ENCODE results near the gene RAB31. TPM values are rescaled to one million over a fixed set of nuclear protein-coding genes. Genes with fewer than 3 reads are reported as not detected.
"Not testable (repeated sequence)": the region's sequence is repeated elsewhere in the genome, so short reads cannot be mapped to it uniquely, and the experiment has no call there.

Gene RAB31
- total RNA-seq, 4 donors from 2014 or later, result 13.1 to 18.4 (median 16.9) TPM

- TF ChIP-seq POLR2AphosphoS5 (IDR thresholded peaks at IDR 0.05), result no peak
- no peak for TF ChIP-seq POLR2A (IDR thresholded peaks at IDR 0.05)
- no peak for TF ChIP-seq EP300 (IDR thresholded peaks at IDR 0.05; ENCODE audit: low read depth)
- TF ChIP-seq, protein P1, sequence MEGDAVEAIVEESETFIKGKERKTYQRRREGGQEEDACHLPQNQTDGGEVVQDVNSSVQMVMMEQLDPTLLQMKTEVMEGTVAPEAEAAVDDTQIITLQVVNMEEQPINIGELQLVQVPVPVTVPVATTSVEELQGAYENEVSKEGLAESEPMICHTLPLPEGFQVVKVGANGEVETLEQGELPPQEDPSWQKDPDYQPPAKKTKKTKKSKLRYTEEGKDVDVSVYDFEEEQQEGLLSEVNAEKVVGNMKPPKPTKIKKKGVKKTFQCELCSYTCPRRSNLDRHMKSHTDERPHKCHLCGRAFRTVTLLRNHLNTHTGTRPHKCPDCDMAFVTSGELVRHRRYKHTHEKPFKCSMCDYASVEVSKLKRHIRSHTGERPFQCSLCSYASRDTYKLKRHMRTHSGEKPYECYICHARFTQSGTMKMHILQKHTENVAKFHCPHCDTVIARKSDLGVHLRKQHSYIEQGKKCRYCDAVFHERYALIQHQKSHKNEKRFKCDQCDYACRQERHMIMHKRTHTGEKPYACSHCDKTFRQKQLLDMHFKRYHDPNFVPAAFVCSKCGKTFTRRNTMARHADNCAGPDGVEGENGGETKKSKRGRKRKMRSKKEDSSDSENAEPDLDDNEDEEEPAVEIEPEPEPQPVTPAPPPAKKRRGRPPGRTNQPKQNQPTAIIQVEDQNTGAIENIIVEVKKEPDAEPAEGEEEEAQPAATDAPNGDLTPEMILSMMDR (IDR thresholded peaks at IDR 0.05), result no peak
- H3K4me3 ChIP-seq, result no peak overlapping the region
- H3K27ac ChIP-seq, result no peak overlapping the region
- intact Hi-C loops (cut with DNase I; ENCODE audit: low total_unique reads), result loop anchor here (10.0 kb wide), 1 partner anchor 62 kb away; the partner anchor contains the start of gene VAPA
- peaks cover 0 to 55% (median 25%) of the 10 kb centered on the region in 4 donors for H3K4me1 ChIP-seq
- no peaks in the 10 kb centered on the region for H3K9me3 ChIP-seq
- H3K27me3 ChIP-seq, result no peaks in the 10 kb centered on the region
- DNase-seq, result no peak
- 88 to 89% methylated on average over 5 of the region's 5 CpGs for WGBS, 2 donors (ENCODE audit: low coverage in 1 of 2)
- H3K36me3 ChIP-seq, result no peaks in the 10 kb centered on the region
- in situ Hi-C loops (cut with MboI; ENCODE audit: low pct_ligation_motif_present in 1 of 4, low pct_unique_long_range_greater_than_20kb in 1 of 4, low sequenced_read_pairs in 3 of 4), result no loop called here
Measured at GRCh38 chr18:9852266-9853081, 144.4 kb downstream of the RAB31 start.

DNA sequence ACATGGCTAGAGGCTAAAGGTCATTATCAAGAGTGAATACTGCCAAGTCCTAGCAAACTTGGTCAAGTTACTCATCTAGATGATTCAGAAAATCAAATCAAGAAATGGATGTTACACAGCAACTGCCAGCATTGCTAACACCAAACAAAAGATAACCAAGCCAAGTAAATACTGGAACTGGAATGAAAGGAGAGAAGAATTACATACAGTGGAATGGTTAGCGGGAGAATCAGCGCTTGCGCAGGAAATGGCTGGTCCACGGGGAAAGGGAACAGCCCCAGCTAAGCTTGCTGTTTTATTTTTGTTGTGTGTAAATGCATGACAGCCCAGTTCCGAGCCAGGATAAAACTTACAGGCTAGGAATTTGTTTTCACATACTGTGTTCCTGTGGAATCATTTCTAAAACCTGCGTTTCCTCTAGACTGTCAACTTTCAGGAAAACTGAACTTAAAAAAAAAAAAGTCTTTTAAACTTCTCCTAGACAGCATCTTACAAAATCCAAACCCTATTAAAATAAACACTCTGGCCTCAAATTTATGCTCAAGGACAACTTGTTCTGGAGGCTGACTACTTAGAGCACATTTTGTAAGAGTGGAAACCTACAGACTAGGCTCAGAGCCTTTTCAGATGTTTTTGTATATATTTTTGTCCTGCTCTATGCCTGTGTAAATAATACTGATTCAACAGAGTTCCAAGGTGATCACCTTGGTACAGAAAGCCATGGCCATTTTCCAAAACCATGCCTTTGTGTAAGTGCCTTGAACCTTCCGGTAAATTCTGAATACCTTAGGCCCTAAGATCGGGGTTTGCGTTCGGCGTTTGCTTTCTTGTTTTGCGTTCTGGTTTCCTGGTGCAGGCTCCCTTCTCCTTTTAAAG, 146.9 kb downstream of the RAB31 start:
- WGBS, 2 donors (ENCODE audit: low coverage in 1 of 2), result 66 to 77% methylated on average over 11 to 12 of the region's 12 CpGs
- in situ Hi-C loops (cut with MboI; ENCODE audit: low pct_ligation_motif_present in 1 of 4, low pct_unique_long_range_greater_than_20kb in 1 of 4, low sequenced_read_pairs in 3 of 4), result no loop called here

DNA sequence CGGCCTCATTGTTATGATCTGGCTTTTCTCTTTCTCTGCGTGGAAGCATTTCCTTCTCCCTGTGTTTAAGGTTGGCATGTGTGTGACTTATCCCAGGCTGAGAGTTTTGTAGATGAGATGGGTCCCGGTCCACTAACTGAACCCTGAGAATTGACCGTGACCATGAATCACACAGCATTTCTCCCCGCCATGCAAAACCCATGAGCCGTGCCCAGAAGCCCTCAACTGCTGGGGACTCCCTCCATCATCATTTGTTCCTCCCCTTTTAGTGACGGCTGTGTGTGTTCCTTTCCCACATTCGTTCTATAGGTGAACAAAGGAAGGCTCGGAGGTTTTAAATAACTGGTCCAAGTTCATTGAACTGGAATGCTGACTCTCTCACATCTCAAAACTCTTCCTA, 147.6 kb downstream of the RAB31 start:
- H3K4me3 ChIP-seq, result no peak overlapping the region
- peaks cover 0 to 25% (median 8%) of the 10 kb centered on the region in 4 donors for H3K4me1 ChIP-seq
- H3K36me3 ChIP-seq, result no peaks in the 10 kb centered on the region
- no peak for TF ChIP-seq POLR2AphosphoS5 (IDR thresholded peaks at IDR 0.05)
- TF ChIP-seq, protein P1 (IDR thresholded peaks at IDR 0.05), result no peak
- WGBS, 2 donors (ENCODE audit: low coverage in 1 of 2), result 65 to 87% methylated on average over 8 to 9 of the region's 9 CpGs
- DNase-seq, result no peak
- no peaks in the 10 kb centered on the region for H3K9me3 ChIP-seq
- in situ Hi-C loops (cut with MboI; ENCODE audit: low pct_ligation_motif_present in 1 of 4, low pct_unique_long_range_greater_than_20kb in 1 of 4, low sequenced_read_pairs in 3 of 4) (no loop called here), intact Hi-C loops (cut with DNase I; ENCODE audit: low total_unique reads) (loop anchor here (10.0 kb wide), 1 partner anchor 59 kb away; the partner anchor contains the start of gene VAPA)
- H3K27me3 ChIP-seq, result no peaks in the 10 kb centered on the region
- peak overlapping the region; percentile 71 to 90 (median 82) for H3K27ac ChIP-seq

More for the DNA sequence above, 146.9 kb downstream of the RAB31 start:
- Histone ChIP-seq H3K4me3 (no peak overlapping the region), H3K9me3 (no peaks in the 10 kb centered on the region), H3K27ac (peak overlapping the region; percentile 71 to 90 (median 82)), H3K4me1 (peaks cover 0 to 32% (median 10%) of the 10 kb centered on the region in 4 donors), H3K36me3 (no peaks in the 10 kb centered on the region), H3K27me3 (no peaks in the 10 kb centered on the region)
- intact Hi-C loops (cut with DNase I; ENCODE audit: low total_unique reads), result loop anchor here (10.0 kb wide), 1 partner anchor 60 kb away; the partner anchor contains the start of gene VAPA
- no peak for DNase-seq
- TF ChIP-seq POLR2AphosphoS5 (IDR thresholded peaks at IDR 0.05) (peak; percentile 9 to 84 (median 82)), POLR2A (IDR thresholded peaks at IDR 0.05) (no peak), EP300 (IDR thresholded peaks at IDR 0.05; ENCODE audit: low read depth) (peak; percentile 88)
- TF ChIP-seq, protein P1 (IDR thresholded peaks at IDR 0.05), result no peak

GRCh38 chr18:9856092-9856491, 148.0 kb downstream of the RAB31 start:
- no peak for DNase-seq
- WGBS, 2 donors (ENCODE audit: low coverage in 1 of 2), result 80 to 98% methylated on average over 3 of the region's 3 CpGs
- H3K9me3 ChIP-seq, result no peaks in the 10 kb centered on the region
- peaks cover 0 to 24% (median 8%) of the 10 kb centered on the region in 4 donors for H3K4me1 ChIP-seq
- peak overlapping the region; percentile 71 to 90 (median 82) for H3K27ac ChIP-seq
- H3K36me3 ChIP-seq, result no peaks in the 10 kb centered on the region
- H3K4me3 ChIP-seq, result no peak overlapping the region
- intact Hi-C loops (cut with DNase I; ENCODE audit: low total_unique reads), result loop anchor here (10.0 kb wide), 1 partner anchor 59 kb away; the partner anchor contains the start of gene VAPA
- in situ Hi-C loops (cut with MboI; ENCODE audit: low pct_ligation_motif_present in 1 of 4, low pct_unique_long_range_greater_than_20kb in 1 of 4, low sequenced_read_pairs in 3 of 4), result no loop called here
- TF ChIP-seq EP300 (IDR thresholded peaks at IDR 0.05; ENCODE audit: low read depth) (no peak), POLR2A (IDR thresholded peaks at IDR 0.05) (no peak), POLR2AphosphoS5 (IDR thresholded peaks at IDR 0.05) (no peak)
- TF ChIP-seq, protein P1 (IDR thresholded peaks at IDR 0.05), result no peak
- no peaks in the 10 kb centered on the region for H3K27me3 ChIP-seq

DNA sequence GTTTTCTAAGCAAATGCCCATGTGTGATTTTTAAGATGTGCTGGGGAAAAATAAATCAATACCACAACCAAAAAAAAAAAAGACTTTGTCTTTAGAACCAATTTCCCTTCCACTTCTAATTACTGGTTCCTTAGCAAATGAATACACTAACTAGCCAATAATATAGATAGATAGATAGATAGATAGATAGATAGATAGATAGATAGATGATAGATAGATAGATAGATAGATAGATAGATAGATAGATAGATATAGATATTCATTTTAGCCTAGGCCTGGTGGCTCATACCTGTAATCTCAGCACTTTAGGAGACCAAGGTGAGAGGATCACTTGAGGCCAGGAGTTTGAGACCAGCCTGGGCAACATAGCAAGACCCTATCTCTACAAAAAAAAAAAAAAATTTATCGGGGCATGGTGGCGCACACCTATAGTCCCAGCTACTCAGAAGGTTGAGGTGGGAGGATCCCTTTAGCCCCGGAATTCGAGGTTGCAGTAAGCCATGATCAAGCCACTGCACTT, 149.4 kb downstream of the RAB31 start:
- intact Hi-C loops (cut with DNase I; ENCODE audit: low total_unique reads), result loop anchor here (10.0 kb wide), 1 partner anchor 57 kb away; the partner anchor contains the start of gene VAPA
- H3K4me1 ChIP-seq, result peaks cover 0 to 24% (median 8%) of the 10 kb centered on the region in 4 donors
- 93 to 96% methylated on average over 4 of the region's 4 CpGs for WGBS, 2 donors (ENCODE audit: low coverage in 1 of 2)
- H3K36me3 ChIP-seq; DNase-seq; H3K9me3 ChIP-seq; H3K4me3 ChIP-seq; H3K27me3 ChIP-seq; in situ Hi-C loops (cut with MboI; ENCODE audit: low pct_ligation_motif_present in 1 of 4, low pct_unique_long_range_greater_than_20kb in 1 of 4, low sequenced_read_pairs in 3 of 4): not testable (repeated sequence)
- peak overlapping the region in 2 of 4 donors; percentile 83 to 90 for H3K27ac ChIP-seq
